Ishikawa (cell line): ENCODE data around the gene PDE11A.

Source experiments
- CEBPB ChIP-seq: IDR thresholded peaks from 2 replicates; pipeline ENCODE4 v1.6.1; 2012
- CREB1 ChIP-seq: IDR thresholded peaks from 2 replicates; pipeline ENCODE4 v1.6.1; 2012; ENCODE audit warnings: low read depth
- EGR1 ChIP-seq: IDR thresholded peaks from 2 replicates; pipeline ENCODE4 v1.6.1; 2012
- EP300 ChIP-seq: IDR thresholded peaks from 2 replicates; pipeline ENCODE4 v1.6.1; 2012; ENCODE audit warnings: borderline replicate concordance
- FOXM1 ChIP-seq: IDR thresholded peaks from 2 replicates; pipeline ENCODE4 v1.6.1; 2012; ENCODE audit warnings: low read depth, borderline replicate concordance
- MAX ChIP-seq: IDR thresholded peaks from 2 replicates; pipeline ENCODE4 v1.6.1; 2012
- NFIC ChIP-seq: IDR thresholded peaks from 2 replicates; pipeline ENCODE4 v1.6.1; 2012
- RAD21 ChIP-seq: IDR thresholded peaks from 2 replicates; pipeline ENCODE4 v1.6.1; 2012; ENCODE audit warnings: low read depth
- REST ChIP-seq: IDR thresholded peaks from 2 replicates; pipeline ENCODE4 v1.6.1; 2012; ENCODE audit warnings: low read depth, mild to moderate bottlenecking
- TAF1 ChIP-seq: IDR thresholded peaks from 2 replicates; pipeline ENCODE4 v1.6.1; 2012; ENCODE audit warnings: low read depth, mild to moderate bottlenecking
- TCF12 ChIP-seq: IDR thresholded peaks from 2 replicates; pipeline ENCODE4 v1.6.1; 2012; ENCODE audit warnings: low read depth
- TEAD4 ChIP-seq: IDR thresholded peaks from 2 replicates; pipeline ENCODE4 v1.6.1; 2012
- USF1 ChIP-seq: IDR thresholded peaks from 2 replicates; pipeline ENCODE4 v1.6.1; 2012
- YY1 ChIP-seq: IDR thresholded peaks from 2 replicates; pipeline ENCODE4 v1.6.1; 2012; ENCODE audit warnings: low read depth
- ZBTB7A ChIP-seq: IDR thresholded peaks from 2 replicates; pipeline ENCODE4 v1.6.1; 2012; ENCODE audit warnings: low read depth

PDE11A gene

GRCh38 chr2:177869912-177870311, 202.7 kb downstream of the PDE11A start:
- TF ChIP-seq TAF1 = no peak
- TF ChIP-seq EGR1 = no peak
- TF ChIP-seq FOXM1 = no peak
- no peak for TF ChIP-seq USF1
- no peak for TF ChIP-seq CREB1

- no peak for TF ChIP-seq CEBPB
- TF ChIP-seq ZBTB7A = no peak
- TF ChIP-seq EP300 = no peak
- no peak for TF ChIP-seq TCF12
Observed at GRCh38 chr2:177869209-177869608, 203.4 kb downstream of the PDE11A start.

- TF ChIP-seq FOXM1 = no peak
- TF ChIP-seq NFIC = no peak
- TF ChIP-seq CREB1 = no peak
- TF ChIP-seq MAX = no peak
- TF ChIP-seq YY1 = no peak
- TF ChIP-seq USF1 = no peak
- no peak for TF ChIP-seq TCF12
- no peak for TF ChIP-seq EGR1
- TF ChIP-seq TEAD4 = no peak
- TF ChIP-seq TAF1 = no peak
- TF ChIP-seq RAD21 = no peak
- TF ChIP-seq CEBPB = no peak
- TF ChIP-seq EP300 = no peak
- no peak for TF ChIP-seq REST
- no peak for TF ChIP-seq ZBTB7A
Observed at GRCh38 chr2:177868806-177869205, 203.8 kb downstream of the PDE11A start.

- TF ChIP-seq MAX = no peak
- TF ChIP-seq CREB1 = no peak
- TF ChIP-seq NFIC = no peak
- no peak for TF ChIP-seq REST
- no peak for TF ChIP-seq USF1
- no peak for TF ChIP-seq CEBPB
- TF ChIP-seq RAD21 = no peak
- no peak for TF ChIP-seq YY1
- TF ChIP-seq TAF1 = no peak
- TF ChIP-seq FOXM1 = no peak
- TF ChIP-seq TEAD4 = no peak
- no peak for TF ChIP-seq ZBTB7A
- TF ChIP-seq EP300 = no peak
- no peak for TF ChIP-seq EGR1
- no peak for TF ChIP-seq TCF12
Observed at GRCh38 chr2:177857538-177857937, 215.0 kb downstream of the PDE11A start.

- no peak for TF ChIP-seq RAD21
- TF ChIP-seq USF1 = no peak
- TF ChIP-seq MAX = no peak
- no peak for TF ChIP-seq CEBPB
Observed at GRCh38 chr2:177852389-177852788, 220.2 kb downstream of the PDE11A start.

- TF ChIP-seq REST (no peak), TAF1 (no peak), TCF12 (no peak), EP300 (no peak), TEAD4 (no peak), CREB1 (no peak), ZBTB7A (no peak), CEBPB (no peak), EGR1 (no peak), USF1 (no peak), FOXM1 (no peak)
Observed at GRCh38 chr2:177843188-177843587, 229.4 kb downstream of the PDE11A start.
